H9 (cell line): ENCODE data around the gene TMEM192. TPM values are rescaled to one million over a fixed set of nuclear protein-coding genes. Genes with fewer than 3 reads are reported as not detected.

ENCODE experiments used
- DNase-seq: peaks from one replicate; pipeline ENCODE4 v3.0.0-alpha.2; 2017
- H2AFZ ChIP-seq: one replicate; pipeline ENCODE4 v1.6.1; 2013; ENCODE audit warnings: mild to moderate bottlenecking, low read length, control low read depth, moderate library complexity
- H2AK5ac ChIP-seq: 2 replicates; pipeline ENCODE4 v1.6.1; 2013; ENCODE audit warnings: low read length, control low read depth, mixed read lengths; ENCODE audit not compliant: insufficient read length
- H2BK120ac ChIP-seq: one replicate; pipeline ENCODE4 v1.6.1; 2013; ENCODE audit warnings: low read depth, mild to moderate bottlenecking, low read length, control low read depth, inconsistent platforms; ENCODE audit not compliant: poor library complexity, severe bottlenecking
- H2BK12ac ChIP-seq: 2 replicates; pipeline ENCODE4 v1.6.1; 2013; ENCODE audit warnings: low read length, control low read depth, mixed read lengths, low read depth; ENCODE audit not compliant: insufficient read length
- H2BK15ac ChIP-seq: 2 replicates; pipeline ENCODE4 v1.6.1; 2013; ENCODE audit warnings: low read depth, low read length, control low read depth
- H2BK20ac ChIP-seq: one replicate; pipeline ENCODE4 v1.6.1; 2013; ENCODE audit warnings: low read depth, mild to moderate bottlenecking, low read length, control low read depth, inconsistent platforms; ENCODE audit not compliant: poor library complexity, severe bottlenecking
- H2BK5ac ChIP-seq: 2 replicates; pipeline ENCODE4 v1.6.1; 2013; ENCODE audit warnings: low read length, control low read depth, mixed read lengths; ENCODE audit not compliant: insufficient read length
- H3K14ac ChIP-seq: 2 replicates; pipeline ENCODE4 v1.6.1; 2013; ENCODE audit warnings: low read length, control low read depth; ENCODE audit not compliant: insufficient read depth
- H3K18ac ChIP-seq: 2 replicates; pipeline ENCODE4 v1.6.1; 2013; ENCODE audit warnings: low read depth, mild to moderate bottlenecking, mixed read lengths, low read length, control low read depth; ENCODE audit not compliant: insufficient read length
- H3K23ac ChIP-seq: 2 replicates; pipeline ENCODE4 v1.6.1; 2013; ENCODE audit warnings: low read length, control low read depth, mixed read lengths, low read depth; ENCODE audit not compliant: insufficient read length
- H3K23me2 ChIP-seq: 2 replicates; pipeline ENCODE4 v1.6.1; 2013; ENCODE audit warnings: low read depth, mild to moderate bottlenecking, mixed read lengths, low read length, control low read depth; ENCODE audit not compliant: insufficient read length, poor library complexity, severe bottlenecking
- H3K27ac ChIP-seq: 2 replicates; pipeline ENCODE4 v1.5.1; 2013; ENCODE audit warnings: low read length, control low read depth, mixed read lengths, low read depth; ENCODE audit not compliant: insufficient read length
- H3K27me3 ChIP-seq: 2 replicates; pipeline ENCODE4 v1.6.1; 2013; ENCODE audit warnings: low read length, control low read depth, inconsistent platforms; ENCODE audit not compliant: insufficient read depth
- H3K4ac ChIP-seq: 2 replicates; pipeline ENCODE4 v1.6.1; 2013; ENCODE audit warnings: low read depth, mild to moderate bottlenecking, control low read depth, inconsistent platforms, low read length, moderate library complexity
- H3K4me1 ChIP-seq: 2 replicates; pipeline ENCODE4 v1.6.1; 2013; ENCODE audit warnings: low read length, control low read depth, inconsistent platforms; ENCODE audit not compliant: insufficient read depth
- H3K4me2 ChIP-seq: 2 replicates; pipeline ENCODE4 v1.6.1; 2013; ENCODE audit warnings: low read length, control low read depth, mixed read lengths; ENCODE audit not compliant: insufficient read length, insufficient read depth
- H3K56ac ChIP-seq: 2 replicates; pipeline ENCODE4 v1.6.1; 2013; ENCODE audit warnings: low read depth, mild to moderate bottlenecking, mixed read lengths, low read length, control low read depth; ENCODE audit not compliant: insufficient read length
- H3K79me1 ChIP-seq: 2 replicates; pipeline ENCODE4 v1.6.1; 2013; ENCODE audit warnings: low read depth, mild to moderate bottlenecking, moderate library complexity, low read length, control low read depth, inconsistent platforms; ENCODE audit not compliant: insufficient read depth, poor library complexity, severe bottlenecking
- H3K79me2 ChIP-seq: 2 replicates; pipeline ENCODE4 v1.6.1; 2013; ENCODE audit warnings: low read length, control low read depth, inconsistent platforms; ENCODE audit not compliant: insufficient read depth
- H3K9ac ChIP-seq: 2 replicates; pipeline ENCODE4 v1.6.1; 2013; ENCODE audit warnings: low read length, control low read depth, mixed read lengths; ENCODE audit not compliant: insufficient read length; ENCODE audit errors: extremely low read depth
- H3K9me3 ChIP-seq: one replicate; pipeline ENCODE4 v1.6.1; 2013; ENCODE audit warnings: low read depth, low read length, inconsistent platforms; ENCODE audit not compliant: control insufficient read depth
- H3T11ph ChIP-seq: one replicate; pipeline ENCODE4 v1.6.1; 2013; ENCODE audit warnings: mild to moderate bottlenecking, low read length, control low read depth, inconsistent platforms
- H4K20me1 ChIP-seq: one replicate; pipeline ENCODE4 v1.6.1; 2013; ENCODE audit not compliant: control insufficient read depth, insufficient read length, insufficient read depth
- H4K5ac ChIP-seq: 2 replicates; pipeline ENCODE4 v1.6.1; 2013; ENCODE audit warnings: low read depth, mild to moderate bottlenecking, mixed read lengths, low read length, control low read depth; ENCODE audit not compliant: insufficient read length
- H4K8ac ChIP-seq: replicated peaks from 2 replicates; pipeline ENCODE4 v1.6.1; 2013; ENCODE audit warnings: low read length, control low read depth, mixed read lengths, low read depth; ENCODE audit not compliant: insufficient read length
- H4K91ac ChIP-seq: 2 replicates; pipeline ENCODE4 v1.6.1; 2013; ENCODE audit warnings: low read depth, mild to moderate bottlenecking, moderate library complexity, mixed read lengths, low read length, control low read depth; ENCODE audit not compliant: insufficient read length
- H3K27ac Mint-ChIP-seq, 3 experiments: 2 replicates in 2 of 3; 3 replicates in 1 of 3; pipeline ENCODE4 v1.8.0; 2020 to 2021; ENCODE audit warnings: mixed read lengths in 3 of 3, mild to moderate bottlenecking in 1 of 3, moderate library complexity in 1 of 3
- H3K27me3 Mint-ChIP-seq: 2 replicates; pipeline ENCODE4 v1.8.0; 2021; ENCODE audit warnings: low read depth, mild to moderate bottlenecking, moderate library complexity, mixed read lengths
- H3K36me3 Mint-ChIP-seq, 3 experiments: 2 replicates in 2 of 3; 3 replicates in 1 of 3; pipeline ENCODE4 v1.8.0; 2020 to 2021; ENCODE audit warnings: low read depth in 3 of 3, mixed read lengths in 3 of 3; ENCODE audit not compliant: insufficient read depth in 1 of 3
- H3K4me1 Mint-ChIP-seq, 2 experiments: 2 replicates each; pipeline ENCODE4 v1.8.0; 2020; ENCODE audit warnings: mixed read lengths in 2 of 2
- H3K4me3 Mint-ChIP-seq, 2 experiments: 2 replicates in 1 of 2; 3 replicates in 1 of 2; pipeline ENCODE4 v1.8.0; 2020 to 2021; ENCODE audit warnings: mild to moderate bottlenecking in 2 of 2, mixed read lengths in 2 of 2, moderate library complexity in 1 of 2
- H3K9me3 Mint-ChIP-seq, 2 experiments: 2 replicates in 1 of 2; 3 replicates in 1 of 2; pipeline ENCODE4 v1.8.0; 2020; ENCODE audit warnings: mild to moderate bottlenecking in 2 of 2, mixed read lengths in 2 of 2, moderate library complexity in 1 of 2
- WGBS: extraction: QIAGEN DNeasy Blood & Tissue Kit; methylation state at CpG from one replicate; pipeline ENCODE4 v1.1.7; 2013; ENCODE audit warnings: missing lambda C conversion rate, low lambda C conversion rate, mixed read lengths; ENCODE audit not compliant: insufficient read length; ENCODE audit errors: extremely low coverage; 5-methylcytosine and 5-hydroxymethylcytosine counted together
- total RNA-seq: library from RNA; stranded (reverse); gene quantifications from 2 replicates; pipeline ENCODE4 v1.2.1, GENCODE V29; 2021
- TF ChIP-seq, protein P1 (sequence below): fragments of 200-600 bp; sonication (generic); conservative IDR thresholded peaks from 3 replicates; pipeline ENCODE4 v1.8.0; 2021; ENCODE audit warnings: antibody characterized with exemption, mild to moderate bottlenecking

Gene TMEM192
- total RNA-seq, 1 experiment from 2014 or later, result 8.3 TPM

DNA sequence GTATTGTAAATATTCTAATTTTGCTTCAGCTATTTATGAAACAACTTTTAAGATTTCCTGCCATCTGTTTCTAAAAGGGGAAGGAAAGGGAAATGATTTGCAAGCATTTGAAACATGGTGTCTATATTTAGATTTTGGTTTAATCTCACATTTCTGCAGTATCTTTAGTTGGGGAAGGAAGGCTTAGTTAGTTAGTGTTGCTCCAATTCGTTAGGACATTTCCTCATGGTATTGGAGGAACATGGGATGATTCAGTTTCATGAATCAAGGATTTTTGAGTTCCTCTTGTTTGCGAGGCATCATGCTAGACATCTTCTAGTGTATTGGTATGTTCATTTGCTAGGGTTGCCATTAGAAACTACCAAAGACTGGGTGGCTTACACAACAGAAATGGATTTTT is 20.5 kb upstream of the TMEM192 start:
- H3K27ac ChIP-seq, result no peak overlapping the region
- H3K4me2 ChIP-seq, result no peak overlapping the region
- H3K23ac ChIP-seq, result no peak overlapping the region
- TF ChIP-seq, protein P1, sequence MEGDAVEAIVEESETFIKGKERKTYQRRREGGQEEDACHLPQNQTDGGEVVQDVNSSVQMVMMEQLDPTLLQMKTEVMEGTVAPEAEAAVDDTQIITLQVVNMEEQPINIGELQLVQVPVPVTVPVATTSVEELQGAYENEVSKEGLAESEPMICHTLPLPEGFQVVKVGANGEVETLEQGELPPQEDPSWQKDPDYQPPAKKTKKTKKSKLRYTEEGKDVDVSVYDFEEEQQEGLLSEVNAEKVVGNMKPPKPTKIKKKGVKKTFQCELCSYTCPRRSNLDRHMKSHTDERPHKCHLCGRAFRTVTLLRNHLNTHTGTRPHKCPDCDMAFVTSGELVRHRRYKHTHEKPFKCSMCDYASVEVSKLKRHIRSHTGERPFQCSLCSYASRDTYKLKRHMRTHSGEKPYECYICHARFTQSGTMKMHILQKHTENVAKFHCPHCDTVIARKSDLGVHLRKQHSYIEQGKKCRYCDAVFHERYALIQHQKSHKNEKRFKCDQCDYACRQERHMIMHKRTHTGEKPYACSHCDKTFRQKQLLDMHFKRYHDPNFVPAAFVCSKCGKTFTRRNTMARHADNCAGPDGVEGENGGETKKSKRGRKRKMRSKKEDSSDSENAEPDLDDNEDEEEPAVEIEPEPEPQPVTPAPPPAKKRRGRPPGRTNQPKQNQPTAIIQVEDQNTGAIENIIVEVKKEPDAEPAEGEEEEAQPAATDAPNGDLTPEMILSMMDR, result no peak
- no peak overlapping the region for H4K91ac ChIP-seq
- no peak overlapping the region for H2AK5ac ChIP-seq
- no peak overlapping the region for H4K5ac ChIP-seq
- H3K4ac ChIP-seq, result no peak overlapping the region
- no peak overlapping the region for H2BK120ac ChIP-seq
- Mint-ChIP-seq H3K27me3 (no peaks in the 10 kb centered on the region; the same call in none of the 2 replicates), H3K9me3 (peaks cover 0 to 9% of the 10 kb centered on the region in 2 experiments; a peak in 2 of 5 replicates), H3K4me3 (no peak overlapping the region), H3K4me1 (no peaks in the 10 kb centered on the region; a peak in 1 of 4 replicates), H3K27ac (no peak overlapping the region), H3K36me3 (no peaks in the 10 kb centered on the region)
- WGBS, result no CpG with 5 or more reads among the region's 2 CpGs
- H3T11ph ChIP-seq, result no peak overlapping the region
- no peak overlapping the region for H4K8ac ChIP-seq
- H3K4me1 ChIP-seq, result no peaks in the 10 kb centered on the region
- no peaks in the 10 kb centered on the region for H3K79me1 ChIP-seq
- no peaks in the 10 kb centered on the region for H3K79me2 ChIP-seq
- no peak for DNase-seq
- no peaks in the 10 kb centered on the region for H3K23me2 ChIP-seq
- no peak overlapping the region for H3K18ac ChIP-seq
- H2AFZ ChIP-seq, result no peak overlapping the region
- H3K9ac ChIP-seq, result no peak overlapping the region
- no peaks in the 10 kb centered on the region for H4K20me1 ChIP-seq
- H3K56ac ChIP-seq, result no peak overlapping the region
- no peak overlapping the region for H3K14ac ChIP-seq
- no peaks in the 10 kb centered on the region for H3K27me3 ChIP-seq
- H2BK12ac ChIP-seq, result no peak overlapping the region
- H2BK20ac ChIP-seq, result no peak overlapping the region
- H2BK5ac ChIP-seq, result no peak overlapping the region
- no peak overlapping the region for H2BK15ac ChIP-seq
- H3K9me3 ChIP-seq, result no peaks in the 10 kb centered on the region
